Measurements from ENCODE around the gene MCM7.

MCM7 gene

GRCh38 chr7:100071018-100071723 is 30.0 kb downstream of the MCM7 start:
- no peak for DNase-seq (ENCODE audit: low read depth in 2 of 2)

GRCh38 chr7:100069991-100070390 is 31.2 kb downstream of the MCM7 start:
- DNase-seq (ENCODE audit: low read depth in 2 of 2): no peak

GRCh38 chr7:100066953-100067352 is 34.2 kb downstream of the MCM7 start:
- no peak for DNase-seq (ENCODE audit: low read depth in 2 of 2)

GRCh38 chr7:100065452-100066186 is 35.6 kb downstream of the MCM7 start:
- DNase-seq (ENCODE audit: low read depth in 2 of 2): no peak

- no peak for DNase-seq (ENCODE audit: low read depth in 2 of 2)
These were observed 37.0 kb downstream of the MCM7 start for GRCh38 chr7:100064162-100064561.

GRCh38 chr7:100063376-100063775 is 37.8 kb downstream of the MCM7 start:
- DNase-seq (ENCODE audit: low read depth in 2 of 2): no peak

- no peak for DNase-seq (ENCODE audit: low read depth in 2 of 2)
These were observed 39.5 kb downstream of the MCM7 start for GRCh38 chr7:100061518-100062193.

GRCh38 chr7:100059251-100059739 is 41.9 kb downstream of the MCM7 start:
- DNase-seq (ENCODE audit: low read depth in 2 of 2): no peak

- no peak for DNase-seq (ENCODE audit: low read depth in 2 of 2)
These were observed 44.2 kb downstream of the MCM7 start for GRCh38 chr7:100057006-100057405.

GRCh38 chr7:100053215-100053614 is 48.0 kb downstream of the MCM7 start:
- DNase-seq (ENCODE audit: low read depth in 2 of 2): no peak

- DNase-seq (ENCODE audit: low read depth in 2 of 2): no peak
These were observed 49.6 kb downstream of the MCM7 start for GRCh38 chr7:100051611-100052010.

- DNase-seq (ENCODE audit: low read depth in 2 of 2): peak; percentile 69 to 71
These were observed 51.5 kb downstream of the MCM7 start, which contains the start of gene ZSCAN21 for GRCh38 chr7:100049441-100050291. TSS of gene ZSCAN21 (plus strand) at chr7:100049774. CDS start at chr7:100057007, 7,233 bp downstream.

GRCh38 chr7:100048680-100049079 is 52.5 kb downstream of the MCM7 start:
- DNase-seq (ENCODE audit: low read depth in 2 of 2): no peak

- no peak for DNase-seq (ENCODE audit: low read depth in 2 of 2)
These were observed 56.5 kb downstream of the MCM7 start for GRCh38 chr7:100044718-100045117.
